Mononuclear cell (primary cell): ENCODE measurements around the gene TPM1. TPM values are rescaled to one million over a fixed set of nuclear protein-coding genes. Genes with fewer than 3 reads are reported as not detected.

Experiments
- H3K27me3 ChIP-seq: 2 replicates; pipeline ENCODE4 v1.6.0; 2011; ENCODE audit warnings: low read length, control low read depth; ENCODE audit not compliant: insufficient read depth
- H3K4me1 ChIP-seq: 2 replicates; pipeline ENCODE4 v1.5.1; 2011; ENCODE audit warnings: mild to moderate bottlenecking, low read length, control low read depth; ENCODE audit not compliant: insufficient read depth
- H3K4me3 ChIP-seq: 2 replicates; pipeline ENCODE4 v1.5.1; 2011; ENCODE audit warnings: mild to moderate bottlenecking, low read length, moderate library complexity
- H3K9me3 ChIP-seq: 2 replicates; pipeline ENCODE4 v1.5.1; 2011; ENCODE audit warnings: low read depth, mild to moderate bottlenecking, control low read depth, low read length
- total RNA-seq: library from RNA; depleted of rRNA; stranded (reverse); fragments of >200 nt; gene quantifications from one replicate; pipeline ENCODE4 v1.2.3, GENCODE V29; 2012

Gene TPM1
- total RNA-seq, 1 donor: 23.8 TPM

GRCh38 chr15:63067976-63068743, 25.6 kb downstream of the TPM1 start:
- H3K27me3 ChIP-seq: no peaks in the 10 kb centered on the region
- H3K9me3 ChIP-seq: no peaks in the 10 kb centered on the region
- no peak overlapping the region for H3K4me3 ChIP-seq
- H3K4me1 ChIP-seq: no peaks in the 10 kb centered on the region

DNA sequence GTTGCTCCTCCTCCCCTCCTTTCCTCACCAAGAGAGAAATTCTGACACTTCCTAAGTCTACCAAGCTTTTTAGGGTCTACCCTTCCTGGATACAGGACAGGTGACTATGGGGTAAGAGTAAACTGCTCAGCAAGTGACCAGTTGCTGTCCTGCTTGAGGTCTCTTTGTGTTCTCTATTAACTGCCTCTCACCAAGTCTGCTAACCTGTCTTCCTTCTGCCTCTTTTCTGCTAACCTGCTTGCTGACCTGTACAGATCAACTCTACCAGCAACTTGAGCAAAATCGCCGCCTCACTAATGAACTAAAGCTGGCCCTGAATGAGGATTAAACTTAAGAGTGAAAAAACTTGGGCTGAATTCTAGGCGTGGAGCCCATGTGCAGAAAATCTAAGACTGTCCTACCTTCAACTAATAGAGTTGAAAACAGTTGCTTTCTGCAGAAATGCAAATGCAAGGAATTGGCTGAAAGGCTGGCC, 27.1 kb downstream of the TPM1 start:
- H3K27me3 ChIP-seq: no peaks in the 10 kb centered on the region
- H3K4me1 ChIP-seq: no peaks in the 10 kb centered on the region
- no peaks in the 10 kb centered on the region for H3K9me3 ChIP-seq
- H3K4me3 ChIP-seq: no peak overlapping the region

GRCh38 chr15:63070681-63071129, 28.2 kb downstream of the TPM1 start:
- Histone ChIP-seq H3K9me3 (no peaks in the 10 kb centered on the region), H3K4me3 (no peak overlapping the region), H3K4me1 (no peaks in the 10 kb centered on the region), H3K27me3 (no peaks in the 10 kb centered on the region)

GRCh38 chr15:63071288-63071909, 28.9 kb downstream of the TPM1 start:
- Histone ChIP-seq H3K4me1 (no peaks in the 10 kb centered on the region), H3K27me3 (no peaks in the 10 kb centered on the region), H3K4me3 (no peak overlapping the region), H3K9me3 (no peaks in the 10 kb centered on the region)

DNA sequence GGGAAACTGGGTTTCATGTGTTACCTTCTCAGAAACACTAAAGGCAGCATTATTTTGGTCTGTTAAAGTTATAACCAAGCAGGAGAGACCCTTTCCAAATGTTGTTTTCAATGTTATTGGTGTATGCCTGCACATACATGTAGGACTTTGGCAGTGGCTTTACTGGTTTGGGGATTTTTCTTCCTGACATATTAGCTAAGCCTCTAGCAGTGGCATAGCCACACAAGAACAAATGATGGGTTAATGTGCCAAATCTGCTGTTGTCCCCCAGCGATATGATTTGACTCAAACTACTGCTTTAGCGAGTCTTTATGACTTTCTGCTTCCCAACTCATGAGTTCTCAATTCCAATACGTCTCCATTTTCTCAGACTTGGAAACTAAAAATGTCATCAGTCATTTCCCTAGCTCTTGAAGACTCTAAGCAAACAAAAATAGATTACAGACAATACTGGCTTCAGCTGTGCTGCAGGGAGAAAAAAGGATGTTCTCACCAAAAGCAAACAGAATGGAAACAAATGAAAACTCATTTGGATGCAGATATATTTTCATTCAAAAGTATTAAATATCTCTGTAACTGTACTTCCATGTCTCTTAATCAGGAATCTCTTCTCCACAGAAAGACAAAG, 29.6 kb downstream of the TPM1 start:
- Histone ChIP-seq H3K4me3 (no peak overlapping the region), H3K27me3 (no peaks in the 10 kb centered on the region), H3K9me3 (no peaks in the 10 kb centered on the region), H3K4me1 (no peaks in the 10 kb centered on the region)

DNA sequence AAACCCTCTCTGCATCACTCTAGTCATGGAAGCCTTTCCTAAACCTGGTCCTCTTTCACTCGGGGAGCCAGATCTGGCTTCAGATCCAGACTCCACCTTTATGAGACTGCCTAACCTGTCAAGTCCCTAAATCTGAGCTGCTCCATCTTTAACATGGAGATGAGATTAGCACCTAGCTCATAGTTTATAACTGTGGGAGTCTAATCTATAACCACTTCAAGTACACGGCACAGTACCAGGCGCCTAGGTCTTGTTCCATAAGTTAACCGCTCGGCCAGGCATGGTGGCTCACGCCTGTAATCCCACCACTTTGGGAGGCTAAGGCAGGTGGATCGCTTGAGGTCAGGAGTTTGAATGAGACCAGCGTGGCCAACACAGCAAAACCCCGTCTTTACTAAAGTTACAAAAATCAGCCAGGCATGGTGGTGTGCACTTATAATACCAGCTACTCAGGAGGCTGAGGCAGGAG, 30.3 kb downstream of the TPM1 start:
- Histone ChIP-seq H3K27me3 (no peaks in the 10 kb centered on the region), H3K4me1 (no peaks in the 10 kb centered on the region), H3K4me3 (no peak overlapping the region), H3K9me3 (no peaks in the 10 kb centered on the region)

DNA sequence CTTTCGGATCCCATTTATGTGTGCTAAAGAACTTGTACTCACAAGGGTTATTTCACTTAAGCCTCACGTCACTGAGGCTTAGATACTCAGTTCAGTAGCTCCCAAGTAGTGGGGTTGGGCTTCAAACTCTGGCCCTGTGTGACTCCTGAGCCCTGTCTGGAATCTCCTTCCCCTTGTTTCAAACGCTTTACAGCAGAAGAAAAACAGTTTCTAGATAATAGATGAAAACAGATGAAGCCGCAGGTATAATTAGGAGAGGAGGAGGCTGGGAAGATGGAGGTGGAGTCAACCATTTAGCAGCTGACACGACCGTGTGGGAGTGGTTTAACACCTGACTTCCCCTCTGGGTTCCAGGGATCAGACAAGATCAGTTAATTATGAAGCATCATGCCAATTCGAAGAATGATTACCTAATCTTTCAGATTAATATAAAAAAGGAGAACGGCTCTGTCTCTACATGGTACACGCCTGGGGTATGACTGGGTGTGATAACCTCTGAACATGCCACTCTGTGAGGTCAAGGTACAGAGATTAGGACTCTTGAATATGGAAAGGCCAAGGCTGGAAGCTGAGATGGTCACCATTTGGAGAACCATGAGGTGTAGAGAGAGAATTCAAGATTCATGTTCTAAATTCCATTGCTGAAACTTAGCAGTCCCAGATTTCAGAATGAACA, 31.1 kb downstream of the TPM1 start:
- Histone ChIP-seq H3K4me1 (no peaks in the 10 kb centered on the region), H3K27me3 (no peaks in the 10 kb centered on the region), H3K9me3 (no peaks in the 10 kb centered on the region), H3K4me3 (no peak overlapping the region)

DNA sequence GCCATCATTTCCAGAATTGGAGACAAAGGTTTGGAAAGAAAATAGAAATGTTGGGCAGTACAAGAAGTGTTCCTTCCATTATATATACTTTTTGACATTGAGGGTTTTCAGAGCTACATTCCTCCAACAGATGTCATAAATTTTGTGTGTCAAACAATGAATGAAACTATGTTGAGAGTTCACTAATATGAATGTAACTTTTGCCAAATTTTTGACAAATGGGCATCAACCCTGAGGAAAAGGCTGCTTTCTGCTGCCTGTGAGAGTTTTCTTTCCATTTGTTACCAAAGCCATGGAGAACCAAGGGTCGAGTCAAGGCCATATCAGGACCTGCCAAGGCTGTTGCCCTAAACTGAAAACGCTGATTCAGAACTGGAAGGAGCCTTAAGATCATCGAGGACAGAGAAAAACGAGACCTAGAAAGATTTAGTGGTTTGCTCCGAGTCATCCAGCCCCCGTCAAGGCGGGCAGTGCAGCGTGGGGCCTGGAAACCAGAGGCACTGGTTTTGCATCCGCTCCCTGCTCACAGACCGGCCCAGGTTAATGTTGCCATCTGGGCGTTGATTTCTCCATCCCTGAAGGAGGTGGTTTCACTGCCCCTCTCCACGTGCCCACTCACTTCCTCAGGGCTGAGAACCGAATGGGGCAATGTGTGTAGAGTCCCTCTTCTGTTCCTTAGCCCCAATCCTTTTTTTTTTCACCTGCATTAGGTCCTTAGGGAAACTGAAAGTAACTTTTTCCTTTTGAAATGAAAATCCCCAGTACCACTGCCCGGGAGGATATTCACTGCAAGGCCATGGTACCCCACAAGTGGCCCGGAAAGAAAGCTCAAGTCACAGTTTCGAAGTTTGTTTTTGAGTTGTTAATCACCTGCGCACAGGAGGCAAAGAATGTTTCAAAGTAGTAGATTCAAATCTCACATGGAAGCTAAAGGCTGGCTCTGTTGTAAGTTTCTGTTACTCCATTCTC, 32.8 kb downstream of the TPM1 start:
- H3K9me3 ChIP-seq: no peaks in the 10 kb centered on the region
- no peak overlapping the region for H3K4me3 ChIP-seq
- no peaks in the 10 kb centered on the region for H3K4me1 ChIP-seq
- H3K27me3 ChIP-seq: no peaks in the 10 kb centered on the region

DNA sequence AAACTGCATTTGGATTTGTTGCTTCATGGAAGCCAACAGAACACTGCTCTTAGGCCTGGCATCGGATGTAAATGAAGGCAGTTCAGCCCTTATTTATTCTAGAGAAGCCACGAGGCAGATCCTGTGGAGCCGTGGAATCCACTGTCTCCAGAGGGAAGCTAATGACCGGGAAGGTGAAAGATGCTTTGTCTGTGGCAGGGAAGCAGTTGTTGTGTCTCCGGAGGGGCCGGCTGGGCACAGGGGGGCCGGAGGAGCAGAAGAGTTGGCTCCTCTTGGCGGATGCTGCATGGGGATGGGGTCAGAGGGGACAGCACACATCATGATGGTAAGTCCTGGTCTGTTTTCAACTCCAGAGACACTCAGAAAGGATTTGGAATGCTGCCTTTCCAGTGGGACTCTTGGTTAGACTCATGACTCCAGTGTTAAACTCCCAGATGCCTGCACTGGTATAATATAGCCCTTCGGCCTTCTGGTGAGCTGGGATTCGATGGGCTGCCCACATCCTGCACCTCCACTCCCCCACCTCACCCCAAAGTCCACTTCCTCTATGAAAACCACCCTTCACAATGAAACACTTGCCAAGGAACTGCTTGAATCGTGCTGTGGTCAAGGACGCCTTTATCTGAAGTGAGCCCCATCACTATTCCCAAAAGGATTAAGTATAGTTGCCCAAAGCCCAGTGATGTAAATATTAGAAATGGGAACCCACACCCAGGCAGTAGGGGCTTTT, 33.6 kb downstream of the TPM1 start:
- no peaks in the 10 kb centered on the region for H3K27me3 ChIP-seq
- no peaks in the 10 kb centered on the region for H3K4me1 ChIP-seq
- H3K4me3 ChIP-seq: no peak overlapping the region
- H3K9me3 ChIP-seq: no peaks in the 10 kb centered on the region

- Histone ChIP-seq H3K4me1 (no peaks in the 10 kb centered on the region), H3K4me3 (no peak overlapping the region), H3K9me3 (no peaks in the 10 kb centered on the region), H3K27me3 (no peaks in the 10 kb centered on the region)
Measured at GRCh38 chr15:63076714-63077046, 34.1 kb downstream of the TPM1 start.

DNA sequence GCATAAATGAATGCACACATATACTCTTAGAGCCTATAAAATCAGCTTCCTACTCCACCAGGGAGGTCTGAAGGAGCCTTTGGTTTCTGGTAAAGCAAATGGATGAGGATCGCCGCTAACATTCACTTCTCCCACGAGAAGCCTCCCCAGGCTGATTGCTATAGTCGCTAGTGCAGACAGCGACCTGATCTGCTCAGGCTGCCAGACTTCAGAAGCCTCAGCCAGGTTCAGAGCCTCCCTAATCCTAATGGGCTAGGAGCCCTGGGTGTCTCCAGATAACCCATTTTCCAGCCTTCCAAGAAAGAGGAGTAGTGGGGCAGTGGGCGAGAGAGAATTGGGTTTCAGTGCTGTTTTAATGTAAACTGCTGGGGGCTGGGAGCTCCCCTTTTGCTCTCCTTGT, 35.4 kb downstream of the TPM1 start:
- Histone ChIP-seq H3K9me3 (no peaks in the 10 kb centered on the region), H3K4me3 (no peak overlapping the region), H3K4me1 (no peaks in the 10 kb centered on the region), H3K27me3 (no peaks in the 10 kb centered on the region)

DNA sequence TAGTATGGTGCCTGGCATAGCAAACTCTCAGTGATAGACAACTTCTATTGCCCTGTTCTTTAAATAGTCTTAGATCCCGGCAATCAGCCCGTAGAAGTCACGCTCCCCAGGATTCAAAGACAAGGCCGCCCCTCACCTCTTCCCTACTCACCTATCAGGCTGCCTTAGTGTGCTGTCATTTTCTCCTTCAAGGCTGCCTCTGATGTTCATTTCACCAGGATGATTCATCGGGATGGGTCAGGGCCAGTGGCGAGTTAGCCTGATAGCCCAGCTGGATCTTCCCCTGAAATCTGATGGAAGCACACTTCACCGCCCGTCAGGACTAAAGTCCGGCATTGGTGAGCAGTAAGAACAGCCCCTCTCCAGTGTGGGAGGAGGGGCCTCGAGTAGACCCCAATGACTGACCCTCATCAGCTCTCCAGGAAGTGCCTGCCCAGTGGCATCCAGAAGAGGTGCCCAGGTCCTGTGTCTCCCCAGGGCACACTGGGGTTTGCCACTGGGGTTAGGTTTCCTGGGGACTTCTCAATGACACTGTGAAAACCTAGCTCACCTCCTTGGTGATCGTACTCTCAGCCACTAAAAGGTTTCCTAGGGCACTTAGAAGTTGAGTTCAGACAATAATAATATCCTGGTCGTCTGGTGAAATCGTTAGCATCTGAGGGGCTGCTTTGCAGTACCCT, 37.5 kb downstream of the TPM1 start:
- Histone ChIP-seq H3K27me3 (no peaks in the 10 kb centered on the region), H3K9me3 (no peaks in the 10 kb centered on the region), H3K4me1 (no peaks in the 10 kb centered on the region), H3K4me3 (no peak overlapping the region)

DNA sequence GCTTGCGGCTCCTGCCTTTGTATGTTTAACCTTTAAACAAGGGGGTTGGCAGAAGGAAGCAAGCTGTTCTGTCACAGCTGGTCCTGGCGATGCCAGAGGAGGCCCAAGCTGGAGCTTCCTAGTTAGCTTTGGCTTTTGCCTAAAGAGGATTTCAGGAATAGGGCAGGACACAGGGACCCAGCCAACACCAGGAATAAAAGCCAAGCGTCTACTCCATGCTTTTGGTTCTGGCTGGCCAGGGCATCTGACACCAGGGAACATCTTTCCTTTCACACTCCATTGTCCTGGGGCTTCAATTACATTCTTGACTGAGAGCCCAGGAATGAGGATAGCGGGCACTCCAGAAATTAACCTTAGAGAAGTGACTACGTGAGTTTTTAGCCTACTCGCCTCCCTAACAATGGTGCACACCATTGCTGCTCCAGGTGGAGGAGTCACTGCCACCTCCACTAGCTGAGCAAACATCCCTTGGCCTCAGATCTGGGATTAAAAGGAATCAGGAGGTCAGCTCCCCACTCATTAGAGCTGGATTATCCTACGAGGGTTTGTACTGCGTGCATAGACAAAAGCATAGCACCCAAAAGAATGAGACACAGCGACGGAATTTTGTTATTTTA, 38.2 kb downstream of the TPM1 start:
- Histone ChIP-seq H3K4me3 (no peak overlapping the region), H3K9me3 (no peaks in the 10 kb centered on the region), H3K4me1 (no peaks in the 10 kb centered on the region), H3K27me3 (no peaks in the 10 kb centered on the region)
